Body of pancreas (tissue), 4 donors: ENCODE results near the gene QSOX1. TPM values are rescaled to one million over a fixed set of nuclear protein-coding genes. Genes with fewer than 3 reads are reported as not detected.

Source experiments
- ATAC-seq: fragments of 150-250 bp; one replicate; pipeline ENCODE4 v1.9.1; 2016
- DNase-seq, 4 donors: peaks; one replicate each; pipeline ENCODE4 v3.0.0-alpha.2; 2019
- H3K27ac ChIP-seq, 4 donors: fragments of 200-600 bp; sonication (generic); 1 replicate in 3 of 4; 2 replicates in 1 of 4; pipeline versions ENCODE4 v1.5.1 to v1.6.1; 2016 to 2019; ENCODE audit warnings: mild to moderate bottlenecking in 1 of 4, mixed read lengths in 1 of 4, moderate library complexity in 1 of 4
- H3K27me3 ChIP-seq, 2 donors: fragments of 200-600 bp; sonication (generic); one replicate each; pipeline ENCODE4 v1.6.0; 2016; ENCODE audit warnings: mild to moderate bottlenecking in 1 of 2
- H3K36me3 ChIP-seq, 2 donors: fragments of 200-600 bp; sonication (generic); replicated peaks in 1 of 2; 2 replicates each; pipeline ENCODE4 v1.5.1; 2016; ENCODE audit warnings: low read depth in 2 of 2; ENCODE audit not compliant: insufficient read depth in 1 of 2
- H3K4me1 ChIP-seq: fragments of 200-600 bp; sonication (generic); one replicate; pipeline ENCODE4 v1.6.0; 2016
- H3K4me3 ChIP-seq, 2 donors: fragments of 200-600 bp; sonication (generic); 1 replicate in 1 of 2; 2 replicates in 1 of 2; pipeline ENCODE4 v1.5.1; 2016 to 2019
- H3K9me3 ChIP-seq, 3 donors: fragments of 200-600 bp; sonication (generic); 1 replicate in 2 of 3; 2 replicates in 1 of 3; pipeline ENCODE4 v1.5.1; 2016
- POLR2A ChIP-seq, 3 donors: fragments of 450-650 bp; IDR thresholded peaks; one replicate each; pipeline ENCODE4 v1.6.1; 2016; ENCODE audit warnings: antibody characterized with exemption in 3 of 3, mild to moderate bottlenecking in 2 of 3
- WGBS, 2 donors: methylation state at CpG; one replicate each; pipeline ENCODE4 v1.1.5; 2017; 5-methylcytosine and 5-hydroxymethylcytosine counted together
- intact Hi-C: fragments of 100-400 bp; cut with DNase I; formaldehyde crosslinking; loops from one replicate; pipeline ENCODE4 v1.15.1; 2023
- total RNA-seq, 2 donors: library from RNA; depleted of rRNA; stranded (reverse); fragments of >200 nt; gene quantifications; one replicate each; pipeline ENCODE4 v1.1.0, GENCODE V29; 2016
- TF ChIP-seq, protein P1 (sequence below), 7 experiments: fragments of 450-650 bp in 4 of 7; fragments of 200-600 bp in 3 of 7; sonication (generic) in 3 of 7; IDR thresholded peaks; one replicate each; pipeline ENCODE4 v1.5.1; 2016 to 2019; ENCODE audit warnings: antibody characterized with exemption in 7 of 7

QSOX1 gene
- total RNA-seq, 2 donors from 2014 or later: 61.5 to 192 TPM

DNA sequence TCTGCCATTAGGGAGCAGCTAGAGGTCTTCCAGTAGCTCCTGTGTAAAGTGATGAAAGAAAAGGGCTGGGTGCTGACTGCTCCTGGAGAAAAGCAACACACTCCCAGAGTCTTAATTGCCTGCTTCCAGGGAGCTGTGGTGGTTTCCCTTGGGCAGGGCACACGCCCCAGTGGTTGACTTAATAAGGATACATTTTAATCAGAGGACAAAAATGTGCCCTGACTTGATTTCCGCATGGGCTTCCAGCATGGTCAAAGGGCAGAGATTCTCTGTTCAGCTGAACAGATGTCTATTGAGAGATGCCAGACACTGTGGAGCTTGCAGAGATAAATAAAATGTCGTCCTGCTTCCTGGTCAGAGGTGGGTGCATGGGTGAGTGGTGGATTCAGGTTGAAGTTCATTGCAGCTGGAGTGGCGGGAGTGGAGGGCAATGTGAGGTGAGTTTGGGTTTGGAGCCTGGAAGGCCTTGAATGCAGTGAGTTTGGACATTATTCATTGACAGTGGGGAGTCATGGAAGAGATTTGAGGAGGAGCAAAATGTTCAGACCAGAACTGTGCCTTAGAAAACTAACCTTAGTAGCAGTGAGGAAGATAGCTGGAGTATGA lies 16.0 kb downstream of the QSOX1 start:
- peak overlapping the region in 2 of 4 donors; percentile 2 to 81 for H3K27ac ChIP-seq
- TF ChIP-seq, protein P1, sequence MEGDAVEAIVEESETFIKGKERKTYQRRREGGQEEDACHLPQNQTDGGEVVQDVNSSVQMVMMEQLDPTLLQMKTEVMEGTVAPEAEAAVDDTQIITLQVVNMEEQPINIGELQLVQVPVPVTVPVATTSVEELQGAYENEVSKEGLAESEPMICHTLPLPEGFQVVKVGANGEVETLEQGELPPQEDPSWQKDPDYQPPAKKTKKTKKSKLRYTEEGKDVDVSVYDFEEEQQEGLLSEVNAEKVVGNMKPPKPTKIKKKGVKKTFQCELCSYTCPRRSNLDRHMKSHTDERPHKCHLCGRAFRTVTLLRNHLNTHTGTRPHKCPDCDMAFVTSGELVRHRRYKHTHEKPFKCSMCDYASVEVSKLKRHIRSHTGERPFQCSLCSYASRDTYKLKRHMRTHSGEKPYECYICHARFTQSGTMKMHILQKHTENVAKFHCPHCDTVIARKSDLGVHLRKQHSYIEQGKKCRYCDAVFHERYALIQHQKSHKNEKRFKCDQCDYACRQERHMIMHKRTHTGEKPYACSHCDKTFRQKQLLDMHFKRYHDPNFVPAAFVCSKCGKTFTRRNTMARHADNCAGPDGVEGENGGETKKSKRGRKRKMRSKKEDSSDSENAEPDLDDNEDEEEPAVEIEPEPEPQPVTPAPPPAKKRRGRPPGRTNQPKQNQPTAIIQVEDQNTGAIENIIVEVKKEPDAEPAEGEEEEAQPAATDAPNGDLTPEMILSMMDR (IDR thresholded peaks at IDR 0.05): no peak
- no peak for TF ChIP-seq POLR2A (IDR thresholded peaks at IDR 0.05)
- intact Hi-C loops: loop anchor here (10.0 kb wide), 2 partner anchors 46 to 306 kb away; no protein-coding TSS in a partner anchor
- peaks cover 59% of the 10 kb centered on the region for H3K4me1 ChIP-seq
- H3K27me3 ChIP-seq: no peaks in the 10 kb centered on the region
- ATAC-seq (no peak), DNase-seq (peak in 1 of 4 donors; percentile 8)
- no peaks in the 10 kb centered on the region for H3K9me3 ChIP-seq
- H3K4me3 ChIP-seq: no peak overlapping the region
- 32 to 57% methylated on average over 4 of the region's 4 CpGs for WGBS, 2 donors
- no peaks in the 10 kb centered on the region for H3K36me3 ChIP-seq

DNA sequence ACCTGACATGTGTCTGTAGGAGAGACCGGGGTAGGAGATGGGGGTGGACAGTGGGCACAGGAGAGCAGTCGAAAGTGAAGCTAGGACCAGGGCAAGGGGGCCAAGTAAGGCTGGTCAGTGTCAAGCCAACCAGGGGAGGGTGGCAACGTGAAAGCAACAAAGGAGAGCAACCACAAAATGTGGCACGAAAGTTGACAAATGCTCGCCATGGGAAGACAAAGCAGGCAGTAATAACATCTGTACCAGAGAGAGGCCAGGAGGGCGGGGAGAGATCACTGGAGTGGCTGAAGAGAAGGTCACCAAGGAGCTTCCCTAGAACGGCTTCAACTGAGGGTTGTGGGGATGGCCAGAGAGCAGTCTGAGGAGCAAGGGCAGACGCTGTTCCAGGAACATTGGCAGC lies 17.0 kb downstream of the QSOX1 start:
- H3K4me1 ChIP-seq: peaks cover 49% of the 10 kb centered on the region
- no peak for DNase-seq
- no peaks in the 10 kb centered on the region for H3K36me3 ChIP-seq
- H3K27me3 ChIP-seq: no peaks in the 10 kb centered on the region
- 90 to 92% methylated on average over 8 of the region's 8 CpGs for WGBS, 2 donors
- no peaks in the 10 kb centered on the region for H3K9me3 ChIP-seq
- intact Hi-C loops: loop anchor here (10.0 kb wide), 2 partner anchors 47 to 307 kb away; no protein-coding TSS in a partner anchor
- no peak for TF ChIP-seq POLR2A (IDR thresholded peaks at IDR 0.05)
- TF ChIP-seq, protein P1 (IDR thresholded peaks at IDR 0.05): no peak
- ATAC-seq: no peak
- H3K4me3 ChIP-seq: no peak overlapping the region
- no peak overlapping the region for H3K27ac ChIP-seq

DNA sequence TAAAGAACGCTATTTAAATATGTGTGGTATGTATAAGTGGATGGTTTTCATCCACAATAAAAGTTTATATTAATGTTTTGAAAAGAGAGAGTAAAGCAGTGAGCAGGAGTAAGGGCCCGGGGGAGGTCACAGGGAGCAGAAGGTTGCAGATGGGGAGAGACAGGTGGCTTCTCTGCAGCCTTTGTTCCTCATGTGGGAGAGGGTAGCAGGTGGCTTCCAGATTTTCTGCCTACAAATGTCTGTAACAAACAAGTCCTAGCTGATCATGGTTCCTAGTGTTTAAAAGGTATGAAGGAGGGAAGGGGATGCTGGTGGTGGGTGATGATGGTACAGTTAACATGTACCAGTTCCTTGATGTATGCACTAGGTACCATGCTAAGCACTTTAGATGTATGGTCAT lies 18.8 kb downstream of the QSOX1 start:
- 88 to 98% methylated on average over 2 of the region's 2 CpGs for WGBS, 2 donors
- intact Hi-C loops: loop anchor here (10.0 kb wide), 2 partner anchors 49 to 309 kb away; no protein-coding TSS in a partner anchor

DNA sequence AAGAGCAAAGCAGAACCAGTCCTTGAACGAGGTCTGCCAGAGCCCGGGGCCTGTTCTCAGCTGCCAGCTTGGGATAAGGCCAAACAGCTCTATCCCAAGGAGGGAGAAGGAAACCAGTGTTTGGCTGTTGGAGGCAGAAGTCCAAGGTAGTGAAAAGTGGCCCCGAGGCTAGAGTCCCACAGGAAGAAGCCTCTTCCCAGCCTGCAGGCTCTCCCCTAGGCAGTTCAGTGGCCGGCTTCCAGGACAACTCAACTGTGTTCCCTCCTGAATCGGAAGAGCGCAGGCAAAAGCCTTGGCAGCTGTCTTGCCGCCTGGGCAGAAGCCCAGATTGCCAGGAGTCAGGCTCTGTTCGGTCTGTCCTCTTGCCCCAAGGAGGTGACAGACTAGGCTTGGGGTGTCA lies 19.3 kb downstream of the QSOX1 start:
- intact Hi-C loops: loop anchor here (10.0 kb wide), 2 partner anchors 49 to 309 kb away; no protein-coding TSS in a partner anchor
- 6 to 17% methylated on average over 7 to 8 of the region's 8 CpGs for WGBS, 2 donors
- DNase-seq (peak; percentile 74 to 87 (median 82)), ATAC-seq (peak; percentile 70)
- H3K27ac ChIP-seq: peak overlapping the region; percentile 21 to 46 (median 42)
- no peaks in the 10 kb centered on the region for H3K9me3 ChIP-seq
- no peak for TF ChIP-seq POLR2A (IDR thresholded peaks at IDR 0.05)
- TF ChIP-seq, protein P1 (IDR thresholded peaks at IDR 0.05): no peak
- H3K36me3 ChIP-seq: no peaks in the 10 kb centered on the region
- no peak overlapping the region for H3K4me3 ChIP-seq
- H3K27me3 ChIP-seq: no peaks in the 10 kb centered on the region
- peaks cover 26% of the 10 kb centered on the region for H3K4me1 ChIP-seq

More for the DNA sequence above, 18.8 kb downstream of the QSOX1 start:
- Histone ChIP-seq H3K27ac (peak overlapping the region in 3 of 4 donors; percentile 38 to 46 (median 45)), H3K36me3 (no peaks in the 10 kb centered on the region), H3K27me3 (no peaks in the 10 kb centered on the region), H3K4me1 (peaks cover 31% of the 10 kb centered on the region), H3K4me3 (no peak overlapping the region), H3K9me3 (no peaks in the 10 kb centered on the region)
- ATAC-seq (no peak), DNase-seq (no peak)
- TF ChIP-seq, protein P1 (IDR thresholded peaks at IDR 0.05): no peak
- no peak for TF ChIP-seq POLR2A (IDR thresholded peaks at IDR 0.05)
